BE2C (cell line): ENCODE data around the gene DNAH14.

Source experiments
- DNase-seq: peaks from one replicate; pipeline ENCODE4 v3.0.0-alpha.2; 2020
- H3K27me3 ChIP-seq: fragments of 250-450 bp; sonication (Bioruptor Pico); 2 replicates; pipeline ENCODE4 v1.5.1; 2020; ENCODE audit warnings: mild to moderate bottlenecking
- H3K36me3 ChIP-seq: fragments of 250-450 bp; sonication (Bioruptor Pico); 2 replicates; pipeline ENCODE4 v1.5.1; 2020; ENCODE audit warnings: mild to moderate bottlenecking
- H3K4me1 ChIP-seq: fragments of 250-450 bp; sonication (Bioruptor Pico); 2 replicates; pipeline ENCODE4 v1.5.1; 2020
- H3K4me3 ChIP-seq: 2 replicates; pipeline ENCODE4 v1.5.1; 2011; ENCODE audit warnings: low read depth, low read length
- H3K9me3 ChIP-seq: fragments of 250-450 bp; sonication (Bioruptor Pico); 2 replicates; pipeline ENCODE4 v1.5.1; 2020
- CTCF ChIP-seq: IDR thresholded peaks from 2 replicates; pipeline ENCODE4 v1.5.1; 2012; ENCODE audit warnings: mild to moderate bottlenecking, low read depth, low read length

DNAH14 gene

GRCh38 chr1:225446595-225446960 is 517.1 kb downstream of the DNAH14 start:
- Histone ChIP-seq H3K27me3 (no peaks in the 10 kb centered on the region), H3K9me3 (no peaks in the 10 kb centered on the region), H3K36me3 (no peaks in the 10 kb centered on the region), H3K4me3 (no peak overlapping the region), H3K4me1 (no peaks in the 10 kb centered on the region)
- DNase-seq = no peak
- no peak for TF ChIP-seq CTCF

GRCh38 chr1:225446981-225447615 is 517.6 kb downstream of the DNAH14 start:
- no peak for TF ChIP-seq CTCF
- H3K4me1 ChIP-seq = no peaks in the 10 kb centered on the region
- H3K4me3 ChIP-seq = no peak overlapping the region
- H3K27me3 ChIP-seq = no peaks in the 10 kb centered on the region
- no peak for DNase-seq
- H3K9me3 ChIP-seq = no peaks in the 10 kb centered on the region
- no peaks in the 10 kb centered on the region for H3K36me3 ChIP-seq

GRCh38 chr1:225447650-225448089 is 518.2 kb downstream of the DNAH14 start:
- DNase-seq = no peak
- H3K27me3 ChIP-seq = no peaks in the 10 kb centered on the region

GRCh38 chr1:225448146-225448805 is 518.8 kb downstream of the DNAH14 start:
- Histone ChIP-seq H3K27me3 (no peaks in the 10 kb centered on the region), H3K4me1 (no peaks in the 10 kb centered on the region), H3K4me3 (no peak overlapping the region), H3K36me3 (no peaks in the 10 kb centered on the region), H3K9me3 (no peaks in the 10 kb centered on the region)
- DNase-seq = no peak
- TF ChIP-seq CTCF = no peak

More at GRCh38 chr1:225447650-225448089, 518.2 kb downstream of the DNAH14 start:
- H3K4me3 ChIP-seq = no peak overlapping the region
- no peaks in the 10 kb centered on the region for H3K9me3 ChIP-seq
- TF ChIP-seq CTCF = no peak
- no peaks in the 10 kb centered on the region for H3K36me3 ChIP-seq
- H3K4me1 ChIP-seq = no peaks in the 10 kb centered on the region
